ENCODE results near the gene TNFRSF1A. TPM values are rescaled to one million over a fixed set of nuclear protein-coding genes. Genes with fewer than 3 reads are reported as not detected.
A peak's percentile ranks its signal among the peaks of the same experiment; 100 is the strongest.

TNFRSF1A gene
- polyA plus RNA-seq, 2 of the 4 experiments (the other 2 are of a cell fraction) = 416 to 460 TPM

DNA sequence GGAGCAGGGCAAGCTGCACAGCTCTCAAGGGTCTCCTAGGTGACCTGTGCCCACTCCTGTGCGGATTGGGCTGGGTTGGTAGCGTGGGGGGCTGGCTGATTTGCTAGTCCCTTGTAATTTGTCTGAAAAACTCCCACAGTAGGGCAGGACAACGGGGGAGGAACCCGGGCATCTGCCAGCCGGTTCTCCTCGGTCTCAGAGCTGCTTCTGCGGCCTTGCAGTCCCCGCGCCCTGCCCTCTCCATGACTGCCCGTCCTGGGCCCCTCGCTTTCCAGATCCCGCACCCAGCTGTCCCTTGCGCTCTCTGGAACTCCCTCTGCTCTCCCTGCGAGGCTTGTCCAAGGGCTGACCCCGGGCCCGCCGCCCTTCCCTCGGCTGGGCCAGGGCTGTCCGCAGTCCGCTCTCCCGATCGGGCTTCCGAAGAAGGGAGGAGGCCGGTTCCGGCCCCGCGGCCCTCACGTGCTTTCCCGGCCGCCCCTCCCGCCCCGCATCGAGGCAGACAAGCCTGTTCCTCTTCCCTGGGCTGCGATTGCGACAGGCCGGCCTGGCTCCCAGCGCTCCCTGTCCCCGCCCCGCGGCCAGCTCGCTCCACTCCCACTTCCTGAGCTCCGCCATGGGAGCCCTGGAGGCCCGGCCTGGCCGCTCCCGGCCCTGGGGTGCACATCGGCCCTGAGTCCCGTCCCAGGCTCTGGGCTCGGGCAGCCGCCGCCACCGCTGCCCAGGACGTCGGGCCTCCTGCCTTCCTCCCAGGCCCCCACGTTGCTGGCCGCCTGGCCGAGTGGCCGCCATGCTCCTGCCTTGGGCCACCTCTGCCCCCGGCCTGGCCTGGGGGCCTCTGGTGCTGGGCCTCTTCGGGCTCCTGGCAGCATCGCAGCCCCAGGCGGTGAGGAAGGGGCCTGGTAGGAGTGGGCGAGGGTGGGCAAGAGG, 42.0 kb upstream of the TNFRSF1A start, which contains the start of gene LTBR (continued):
- no peak for TF ChIP-seq RCOR1 (IDR thresholded peaks at IDR 0.05; ENCODE audit: low read depth, low read length)
- TF ChIP-seq EHMT2 (IDR thresholded peaks at IDR 0.05; ENCODE audit: low read depth) = no peak
- TF ChIP-seq NFE2L2 (conservative IDR thresholded peaks at IDR 0.05; ENCODE audit: low read length) = no peak
- no peak for TF ChIP-seq ESRRA (IDR thresholded peaks at IDR 0.05; ENCODE audit: borderline replicate concordance, low read length)
- 0 out of 2 replicates have a peak, but pooled peaks have one; percentile 20 for TF ChIP-seq ZSCAN20 (CRISPR knock-in tag; IDR thresholded peaks at IDR 0.05)
- no peak for TF ChIP-seq CBX2 (IDR thresholded peaks at IDR 0.05; ENCODE audit: borderline replicate concordance, low read depth)
- TF ChIP-seq GATA3 (IDR thresholded peaks at IDR 0.05; ENCODE audit: borderline replicate concordance) = peak; percentile 14; the same call in 1 of the 2 replicates
- TF ChIP-seq BHLHE40 (IDR thresholded peaks at IDR 0.05; ENCODE audit: low read depth, low read length) = peak; percentile 81
- no peak for TF ChIP-seq ZC3H11A (IDR thresholded peaks at IDR 0.05)
- no peak for TF ChIP-seq KDM5A (IDR thresholded peaks at IDR 0.05)
- TF ChIP-seq, protein P1, sequence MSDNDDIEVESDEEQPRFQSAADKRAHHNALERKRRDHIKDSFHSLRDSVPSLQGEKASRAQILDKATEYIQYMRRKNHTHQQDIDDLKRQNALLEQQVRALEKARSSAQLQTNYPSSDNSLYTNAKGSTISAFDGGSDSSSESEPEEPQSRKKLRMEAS (IDR thresholded peaks at IDR 0.05) = peak; percentile 97
- 0 out of 2 replicates have a peak, but pooled peaks have one; percentile 68 for TF ChIP-seq HOXB13 (CRISPR knock-in tag; IDR thresholded peaks at IDR 0.05; ENCODE audit: low read depth)
- TF ChIP-seq RAD21 (conservative IDR thresholded peaks at IDR 0.05 in 1 of 2, IDR thresholded peaks at IDR 0.05 in 1 of 2) = peak in 1 of 2 experiments; percentile 55; a peak in 4 of 5 replicates
- no peak for TF ChIP-seq HEYL (CRISPR knock-in tag; IDR thresholded peaks at IDR 0.05)
- peak; percentile 72; the same call in 1 of the 2 replicates for TF ChIP-seq EHF (CRISPR knock-in tag; IDR thresholded peaks at IDR 0.05)
- TF ChIP-seq SMC3 (IDR thresholded peaks at IDR 0.05) = peak; percentile 54; the same call in 2 of the 3 replicates
- peak; percentile 76; the same call in 1 of the 2 replicates for TF ChIP-seq MYC (IDR thresholded peaks at IDR 0.05; ENCODE audit: borderline replicate concordance, low read length)
- no peak for TF ChIP-seq CBX8 (IDR thresholded peaks at IDR 0.05)
- no peak for TF ChIP-seq FOSB (CRISPR knock-in tag; IDR thresholded peaks at IDR 0.05)
- TF ChIP-seq HDAC2 (IDR thresholded peaks at IDR 0.05) = no peak
- peak; percentile 92 to 97 for TF ChIP-seq CEBPB (IDR thresholded peaks at IDR 0.05)
- no peak for TF ChIP-seq CHD2 (IDR thresholded peaks at IDR 0.05; ENCODE audit: low read length, partially characterized antibody)

DNA sequence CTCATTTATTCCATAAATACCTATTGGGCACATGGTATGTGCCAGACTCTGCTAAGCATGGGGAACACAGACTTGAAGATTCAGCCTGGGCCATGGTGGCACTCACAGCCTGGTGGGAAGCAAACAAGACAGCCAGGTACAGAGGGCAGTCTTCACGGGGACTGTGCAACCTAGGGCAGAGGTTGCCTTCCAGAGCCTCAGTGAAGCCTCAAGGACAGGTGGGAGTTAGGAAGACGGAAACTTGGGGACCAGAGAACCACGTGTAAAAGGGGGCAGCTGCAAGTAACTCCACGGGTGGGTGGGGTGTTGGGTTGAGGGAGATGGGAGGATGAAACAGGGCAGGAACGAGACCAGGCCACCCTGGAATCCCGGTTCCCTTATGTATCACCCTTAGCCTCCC, 41.1 kb upstream of the TNFRSF1A start:
- peak overlapping the region; percentile 99 to 100 for H3K27ac ChIP-seq
- FAIRE-seq (no peak), ATAC-seq (no peak), DNase-seq (ENCODE audit: low read depth in 1 of 2, low spot score in 1 of 2) (no peak)
- 91% methylated on average over 6 of the region's 6 CpGs for WGBS (ENCODE audit: missing lambda C conversion rate)
- H3K4me3 ChIP-seq = peak overlapping the region; percentile 83; the same call in 2 of the 3 replicates
- ChIA-PET CTCF (interaction anchor here (0.9 to 7.0 kb wide), 10 partner anchors 8 to 83 kb away, joined by 4 to 51 read pairs (median 12); partner anchors contain the start of gene SCNN1A), POLR2A (interaction anchor here (1.3 to 2.9 kb wide), 8 partner anchors 9 to 60 kb away, joined by 4 to 38 read pairs (median 12); partner anchors contain the start of gene SCNN1A)
- no peaks in the 10 kb centered on the region for H3K9me3 ChIP-seq
- TF ChIP-seq, protein P2, sequence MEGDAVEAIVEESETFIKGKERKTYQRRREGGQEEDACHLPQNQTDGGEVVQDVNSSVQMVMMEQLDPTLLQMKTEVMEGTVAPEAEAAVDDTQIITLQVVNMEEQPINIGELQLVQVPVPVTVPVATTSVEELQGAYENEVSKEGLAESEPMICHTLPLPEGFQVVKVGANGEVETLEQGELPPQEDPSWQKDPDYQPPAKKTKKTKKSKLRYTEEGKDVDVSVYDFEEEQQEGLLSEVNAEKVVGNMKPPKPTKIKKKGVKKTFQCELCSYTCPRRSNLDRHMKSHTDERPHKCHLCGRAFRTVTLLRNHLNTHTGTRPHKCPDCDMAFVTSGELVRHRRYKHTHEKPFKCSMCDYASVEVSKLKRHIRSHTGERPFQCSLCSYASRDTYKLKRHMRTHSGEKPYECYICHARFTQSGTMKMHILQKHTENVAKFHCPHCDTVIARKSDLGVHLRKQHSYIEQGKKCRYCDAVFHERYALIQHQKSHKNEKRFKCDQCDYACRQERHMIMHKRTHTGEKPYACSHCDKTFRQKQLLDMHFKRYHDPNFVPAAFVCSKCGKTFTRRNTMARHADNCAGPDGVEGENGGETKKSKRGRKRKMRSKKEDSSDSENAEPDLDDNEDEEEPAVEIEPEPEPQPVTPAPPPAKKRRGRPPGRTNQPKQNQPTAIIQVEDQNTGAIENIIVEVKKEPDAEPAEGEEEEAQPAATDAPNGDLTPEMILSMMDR (IDR thresholded peaks at IDR 0.05) = no peak
- TF ChIP-seq NFE2L2 (conservative IDR thresholded peaks at IDR 0.05; ENCODE audit: low read length) (no peak), CHD2 (IDR thresholded peaks at IDR 0.05; ENCODE audit: low read length, partially characterized antibody) (no peak), RFX5 (IDR thresholded peaks at IDR 0.05) (no peak), HOXB13 (CRISPR knock-in tag; IDR thresholded peaks at IDR 0.05; ENCODE audit: low read depth) (no peak), HMGXB4 (CRISPR knock-in tag; IDR thresholded peaks at IDR 0.05; ENCODE audit: borderline replicate concordance) (no peak), TP53 (CRISPR knock-in tag; IDR thresholded peaks at IDR 0.05) (no peak), BHLHE40 (IDR thresholded peaks at IDR 0.05; ENCODE audit: low read depth, low read length) (no peak), HDAC2 (IDR thresholded peaks at IDR 0.05) (no peak), CBX8 (IDR thresholded peaks at IDR 0.05) (no peak), MYC (IDR thresholded peaks at IDR 0.05; ENCODE audit: borderline replicate concordance, low read length) (no peak), HOXB5 (CRISPR knock-in tag; IDR thresholded peaks at IDR 0.05) (no peak), EP300 (IDR thresholded peaks at IDR 0.05) (no peak), EHMT2 (IDR thresholded peaks at IDR 0.05; ENCODE audit: low read depth) (no peak), MAZ (IDR thresholded peaks at IDR 0.05; ENCODE audit: borderline replicate concordance, low read depth, low read length) (no peak), HEYL (CRISPR knock-in tag; IDR thresholded peaks at IDR 0.05) (no peak), KDM5A (IDR thresholded peaks at IDR 0.05) (no peak)
- peak overlapping the region; percentile 98 for H3K4me2 ChIP-seq
- H3K4me1 ChIP-seq = peaks cover 43% of the 10 kb centered on the region
